IMR-90 (cell line): ENCODE data around the gene CD8A. TPM values are rescaled to one million over a fixed set of nuclear protein-coding genes. Genes with fewer than 3 reads are reported as not detected.

Experiments
- ATAC-seq: fragments of 200-7000 bp; cut with Tn5 transposase; 2 replicates; pipeline ENCODE4 v1.9.1; 2020; ENCODE audit warnings: low read depth, mild to moderate bottlenecking, moderate library complexity
- BruUV-seq: library from RNA; stranded (reverse); fragments of 400-500 nt; replicated peaks from 2 replicates; lab custom pipeline; 2021; lab: Mats Ljungman, UMichigan
- CTCF ChIA-PET: fragments of 300-600 bp; formaldehyde crosslinking; extraction: SDS; loops from one replicate; lab custom pipeline; 2021; ENCODE audit warnings: antibody characterized with exemption; lab: Yijun Ruan, JAX
- POLR2A ChIA-PET: fragments of 300-600 bp; sonication (Branson Sonifier 250); formaldehyde crosslinking; loops from one replicate; lab custom pipeline; 2022; ENCODE audit warnings: antibody characterized with exemption; ENCODE audit not compliant: unreplicated experiment; lab: Charles Lee
- DNase-seq: peaks from one replicate; pipeline ENCODE4 v3.0.0; 2013
- H2AFZ ChIP-seq: replicated peaks from 2 replicates; pipeline ENCODE3; 2013; ENCODE audit warnings: low read length, mild to moderate bottlenecking; ENCODE audit not compliant: poor library complexity
- H2AK5ac ChIP-seq: 2 replicates; pipeline ENCODE4 v1.6.1; 2013; ENCODE audit warnings: low read depth, low read length, inconsistent platforms
- H2AK9ac ChIP-seq: replicated peaks from 2 replicates; pipeline ENCODE3; 2013; ENCODE audit warnings: mild to moderate bottlenecking, low read depth, low read length, moderate library complexity; ENCODE audit not compliant: poor library complexity
- H2BK120ac ChIP-seq: 2 replicates; pipeline ENCODE4 v1.6.1; 2013; ENCODE audit warnings: low read depth, low read length, inconsistent platforms
- H2BK15ac ChIP-seq: 3 replicates; pipeline ENCODE4 v1.6.1; 2013; ENCODE audit warnings: low read depth, low read length, inconsistent platforms
- H2BK20ac ChIP-seq: 2 replicates; pipeline ENCODE4 v1.6.1; 2013; ENCODE audit warnings: low read depth, mild to moderate bottlenecking, inconsistent platforms, low read length, moderate library complexity
- H2BK5ac ChIP-seq: 2 replicates; pipeline ENCODE4 v1.6.1; 2013; ENCODE audit warnings: mild to moderate bottlenecking, low read depth, low read length, inconsistent platforms; ENCODE audit not compliant: poor library complexity, severe bottlenecking
- H3K14ac ChIP-seq: replicated peaks from 2 replicates; pipeline ENCODE4 v1.6.1; 2013; ENCODE audit warnings: low read depth, low read length, inconsistent platforms
- H3K18ac ChIP-seq: 2 replicates; pipeline ENCODE4 v1.6.1; 2013; ENCODE audit warnings: low read depth, low read length, control low read depth
- H3K23ac ChIP-seq: 2 replicates; pipeline ENCODE4 v1.6.1; 2013; ENCODE audit warnings: low read depth, low read length, inconsistent platforms
- H3K27ac ChIP-seq: 2 replicates; pipeline ENCODE4 v1.5.1; 2013; ENCODE audit warnings: mild to moderate bottlenecking, control low read depth, low read length; ENCODE audit not compliant: insufficient read depth
- H3K27me3 ChIP-seq: 2 replicates; pipeline ENCODE4 v1.6.1; 2013; ENCODE audit warnings: low read length; ENCODE audit not compliant: control insufficient read depth, insufficient read depth
- H3K36me3 ChIP-seq: 2 replicates; pipeline ENCODE4 v1.6.1; 2013; ENCODE audit warnings: low read length, mixed read lengths; ENCODE audit not compliant: control insufficient read depth, insufficient read depth
- H3K4ac ChIP-seq: 2 replicates; pipeline ENCODE4 v1.6.1; 2013; ENCODE audit warnings: low read depth, low read length, inconsistent platforms
- H3K4me1 ChIP-seq: 2 replicates; pipeline ENCODE4 v1.6.1; 2013; ENCODE audit warnings: low read length, mixed read lengths; ENCODE audit not compliant: control insufficient read depth, insufficient read depth
- H3K4me2 ChIP-seq: 2 replicates; pipeline ENCODE4 v1.6.1; 2013; ENCODE audit warnings: low read depth, mild to moderate bottlenecking, control low read depth, low read length, moderate library complexity
- H3K4me3 ChIP-seq: 2 replicates; pipeline ENCODE4 v1.5.1; 2013; ENCODE audit warnings: low read depth, mild to moderate bottlenecking, control low read depth, low read length, moderate library complexity; ENCODE audit not compliant: insufficient read depth
- H3K56ac ChIP-seq: 2 replicates; pipeline ENCODE4 v1.6.1; 2013; ENCODE audit warnings: low read length, inconsistent platforms; ENCODE audit not compliant: insufficient read depth; ENCODE audit errors: extremely low read depth
- H3K79me1 ChIP-seq, 2 experiments: 2 replicates each; pipeline ENCODE4 v1.6.1; 2013; ENCODE audit warnings: low read length in 2 of 2, inconsistent platforms in 1 of 2, low read depth in 1 of 2
- H3K9ac ChIP-seq: 2 replicates; pipeline ENCODE4 v1.6.1; 2013; ENCODE audit warnings: low read depth, low read length, control low read depth
- H3K9me1 ChIP-seq: 2 replicates; pipeline ENCODE4 v1.6.1; 2013; ENCODE audit warnings: low read length, inconsistent platforms; ENCODE audit not compliant: insufficient read depth
- H3K9me3 ChIP-seq: 2 replicates; pipeline ENCODE4 v1.6.1; 2013; ENCODE audit warnings: low read length; ENCODE audit not compliant: control insufficient read depth, insufficient read depth
- H4K20me1 ChIP-seq: 2 replicates; pipeline ENCODE4 v1.6.1; 2013; ENCODE audit warnings: low read length, inconsistent platforms; ENCODE audit not compliant: insufficient read depth
- H4K5ac ChIP-seq: 2 replicates; pipeline ENCODE4 v1.6.1; 2013; ENCODE audit warnings: mild to moderate bottlenecking, low read depth, low read length, control low read depth
- H4K8ac ChIP-seq, 2 experiments: 2 replicates each; pipeline ENCODE4 v1.6.1; 2013; ENCODE audit warnings: low read depth in 2 of 2, low read length in 2 of 2, control low read depth in 1 of 2, inconsistent platforms in 1 of 2
- H4K91ac ChIP-seq: 2 replicates; pipeline ENCODE4 v1.6.1; 2013; ENCODE audit warnings: low read depth, low read length, inconsistent platforms; ENCODE audit not compliant: insufficient read depth
- CHD1 ChIP-seq: IDR thresholded peaks from 2 replicates; pipeline ENCODE4 v1.6.1; 2012; ENCODE audit warnings: low read depth, low read length, improper control_type of control experiment
- WGBS, 2 experiments: methylation state at CpG; one replicate each; pipeline versions ENCODE4 v1.1.5 to v1.1.7; 2013; ENCODE audit warnings: missing lambda C conversion rate in 2 of 2; ENCODE audit not compliant: insufficient read length in 1 of 2; ENCODE audit errors: extremely low coverage in 2 of 2; 5-methylcytosine and 5-hydroxymethylcytosine counted together
- dilution Hi-C: fragments of 300-500 bp; cut with HindIII; formaldehyde crosslinking; loops from one replicate; pipeline ENCODE4 v1.14.3; 2018; ENCODE audit warnings: low sequenced_read_pairs; ENCODE audit not compliant: unreplicated experiment
- in situ Hi-C: fragments of 300-500 bp; cut with MboI; formaldehyde crosslinking; loops from 3 replicates; pipeline ENCODE4 v1.14.3; 2019; ENCODE audit warnings: low sequenced_read_pairs, inconsistent platforms, mixed read lengths
- intact Hi-C: fragments of 100-400 bp; cut with micrococcal nuclease; formaldehyde crosslinking; loops from 2 replicates; pipeline ENCODE4 v1.10.0; 2022
- polyA plus RNA-seq, 3 experiments: library from polyadenylated mRNA; depleted of rRNA; stranded (reverse); fragments of >200 nt; gene quantifications; 2 replicates each; pipeline ENCODE4 v1.2.3, GENCODE V29; 2012; ENCODE audit warnings: low replicate concordance in 1 of 3
- total RNA-seq: library from RNA; depleted of rRNA; stranded (reverse); fragments of >200 nt; gene quantifications from 2 replicates; pipeline ENCODE4 v1.2.3, GENCODE V29; 2012

Gene CD8A
- total and polyA plus RNA-seq, 2 of the 4 experiments (the other 2 are of a cell fraction) = not detected

DNA sequence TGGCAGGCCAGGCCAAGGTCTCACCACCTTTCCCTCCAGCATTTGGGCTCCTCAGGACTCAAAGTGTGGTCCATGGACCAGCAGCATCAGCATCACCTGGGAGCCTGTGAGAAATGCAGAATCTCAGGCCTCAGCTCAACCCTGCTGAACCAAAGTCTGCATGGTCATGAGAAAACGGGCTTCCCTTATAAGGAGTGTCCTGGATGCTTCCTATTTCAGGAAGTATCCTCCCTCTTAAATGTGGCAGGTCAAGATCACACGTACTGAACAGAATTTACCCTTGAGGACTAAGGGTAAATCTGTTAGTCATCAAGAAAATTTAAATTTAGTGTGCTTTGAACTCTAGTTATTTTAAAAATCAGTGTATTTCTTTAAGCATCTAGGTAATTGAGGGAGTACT, 11.8 kb downstream of the CD8A start:
- CTCF ChIA-PET = no interaction called here
- H2AK5ac ChIP-seq = no peak overlapping the region
- no CpG with 5 or more reads among the region's 2 CpGs for WGBS, 2 experiments
- peaks cover 7% of the 10 kb centered on the region for H3K27me3 ChIP-seq
- no peak overlapping the region for H3K4ac ChIP-seq
- H3K23ac ChIP-seq = no peak overlapping the region
- H3K4me3 ChIP-seq = no peak overlapping the region
- no TSS peak for BruUV-seq
- dilution Hi-C loops = no loop called here
- no peak overlapping the region for H2BK20ac ChIP-seq
- H3K56ac ChIP-seq = no peak overlapping the region
- no peak for TF ChIP-seq CHD1
- no peaks in the 10 kb centered on the region for H3K9me3 ChIP-seq
- no peak overlapping the region for H4K91ac ChIP-seq
- intact Hi-C loops = no loop called here
- no peak overlapping the region for H2BK15ac ChIP-seq
- no peak overlapping the region for H3K4me2 ChIP-seq
- H2AFZ ChIP-seq = no peak overlapping the region
- POLR2A ChIA-PET = no interaction called here
- H3K4me1 ChIP-seq = no peaks in the 10 kb centered on the region
- no peak overlapping the region for H2BK120ac ChIP-seq
- in situ Hi-C loops = no loop called here
- DNase-seq = no peak
- no peak overlapping the region for H2AK9ac ChIP-seq
- H3K27ac ChIP-seq = no peak overlapping the region
- no peak overlapping the region for H4K5ac ChIP-seq
- H2BK5ac ChIP-seq = no peak overlapping the region
- no peaks in the 10 kb centered on the region for H3K79me1 ChIP-seq
- H3K18ac ChIP-seq = no peak overlapping the region
- ATAC-seq = no peak
- H4K20me1 ChIP-seq = no peaks in the 10 kb centered on the region
- H3K9me1 ChIP-seq = no peaks in the 10 kb centered on the region; the same call in 1 of the 2 replicates
- H3K14ac ChIP-seq = no peak overlapping the region
- H3K36me3 ChIP-seq = peaks cover 6% of the 10 kb centered on the region
- H4K8ac ChIP-seq = no peak overlapping the region
- no peak overlapping the region for H3K9ac ChIP-seq
